HUDEP-2 (cell line): Measurements from ENCODE around the gene USP12.

ENCODE experiments used
- DNase-seq, 76 experiments: peaks; one replicate each; lab custom pipeline; 2025; ENCODE audit not compliant: unreplicated experiment in 76 of 76; lab: John Stamatoyannopoulos, UW

USP12 gene

DNA sequence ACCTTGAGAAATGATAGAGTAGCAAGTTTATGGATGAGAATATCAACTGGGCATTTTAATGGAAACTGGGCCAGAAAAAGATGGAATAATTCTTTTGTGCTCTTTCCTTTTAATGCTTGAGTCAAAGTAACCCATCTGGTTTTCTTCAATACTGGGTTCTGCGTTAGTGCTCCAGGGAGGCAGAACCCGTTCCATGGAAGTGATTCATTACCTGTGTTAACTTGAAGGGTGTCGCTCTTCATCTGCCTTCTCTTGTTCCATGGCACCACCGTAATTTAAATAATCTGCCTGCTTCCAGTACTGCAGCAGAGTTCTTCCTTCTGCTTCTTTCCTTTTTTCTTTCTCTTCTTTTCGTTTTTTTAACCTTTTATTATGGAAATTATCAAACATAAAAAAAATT is 14.7 kb upstream of the USP12 start:
- no peak for DNase-seq

DNA sequence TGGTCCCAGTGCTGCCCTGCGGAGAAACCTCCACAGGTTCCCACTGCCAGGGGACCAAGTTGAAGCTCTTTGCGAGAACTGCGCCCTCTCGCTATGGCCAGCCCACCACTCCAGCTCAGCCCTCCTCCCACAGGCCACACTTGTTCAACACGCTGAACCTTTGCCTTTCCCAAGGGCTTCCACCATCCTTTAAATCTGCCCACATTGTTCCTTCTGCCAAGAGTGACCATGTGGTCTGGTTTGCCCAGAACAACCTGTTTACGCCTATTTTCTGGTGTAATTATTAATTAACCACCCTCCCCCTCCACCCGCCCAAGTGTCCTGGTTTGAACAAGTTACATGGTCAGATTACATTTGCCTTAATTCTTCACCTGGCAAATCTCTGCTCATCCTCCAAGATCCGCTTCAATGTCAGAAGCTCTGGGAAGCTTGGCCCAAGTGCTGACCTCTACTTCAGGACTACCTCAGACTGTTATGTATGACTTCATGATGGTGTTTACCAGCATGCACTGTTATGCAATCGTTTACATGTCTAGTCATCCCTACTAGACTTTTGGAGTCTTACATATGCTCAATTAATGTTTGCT is 12.0 kb upstream of the USP12 start:
- DNase-seq, result no peak

DNA sequence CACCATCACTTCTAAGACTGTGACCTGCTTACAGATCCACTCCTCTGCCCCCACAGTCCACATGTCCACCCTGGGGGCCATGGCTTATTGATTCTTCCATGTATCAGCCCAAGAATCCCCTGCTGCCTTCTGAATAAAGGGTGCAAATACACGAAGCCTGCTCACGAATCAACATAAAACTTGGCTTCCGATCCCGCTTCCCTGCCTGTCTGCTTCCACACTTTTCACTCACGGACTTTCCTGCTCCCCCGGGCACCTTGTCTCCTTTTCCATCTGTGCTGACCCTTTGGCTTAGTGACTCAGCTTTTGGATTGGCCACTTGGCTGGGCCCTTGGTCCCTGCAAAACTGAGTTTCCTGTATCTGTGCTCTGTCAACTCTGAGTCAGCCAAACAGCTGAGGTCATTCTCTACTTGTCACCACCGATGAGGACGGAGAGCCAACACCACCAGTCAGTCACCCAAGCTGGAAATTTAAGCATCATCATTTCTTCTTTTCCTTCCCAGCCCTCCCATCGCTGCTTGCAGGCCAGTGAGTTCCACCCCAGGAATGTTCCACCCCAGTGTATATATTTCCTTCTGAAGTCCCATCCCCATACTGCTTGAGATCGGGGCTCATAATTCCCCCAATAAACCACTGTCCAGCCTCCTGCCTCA is 11.4 kb upstream of the USP12 start:
- DNase-seq, result peak in 1 of 76 experiments; percentile 18

DNA sequence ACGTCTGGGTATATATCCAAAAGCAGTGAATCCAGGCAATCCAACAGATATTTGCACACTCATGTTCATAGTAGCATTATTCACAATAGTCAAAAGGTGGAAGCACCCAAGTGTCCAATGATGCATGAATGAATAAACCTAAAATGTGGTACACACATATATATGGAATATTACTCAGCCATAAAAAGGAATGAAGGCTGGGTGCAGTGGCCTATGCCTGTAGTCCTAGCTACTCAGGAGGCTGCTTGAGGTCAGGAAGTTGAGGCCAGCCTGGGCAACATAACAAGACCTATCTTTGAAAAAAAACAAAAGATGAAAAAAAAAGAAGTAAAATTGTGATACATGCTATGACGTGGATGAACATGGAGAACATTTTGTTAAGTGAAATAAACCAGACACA is 10.4 kb upstream of the USP12 start:
- no peak for DNase-seq

DNA sequence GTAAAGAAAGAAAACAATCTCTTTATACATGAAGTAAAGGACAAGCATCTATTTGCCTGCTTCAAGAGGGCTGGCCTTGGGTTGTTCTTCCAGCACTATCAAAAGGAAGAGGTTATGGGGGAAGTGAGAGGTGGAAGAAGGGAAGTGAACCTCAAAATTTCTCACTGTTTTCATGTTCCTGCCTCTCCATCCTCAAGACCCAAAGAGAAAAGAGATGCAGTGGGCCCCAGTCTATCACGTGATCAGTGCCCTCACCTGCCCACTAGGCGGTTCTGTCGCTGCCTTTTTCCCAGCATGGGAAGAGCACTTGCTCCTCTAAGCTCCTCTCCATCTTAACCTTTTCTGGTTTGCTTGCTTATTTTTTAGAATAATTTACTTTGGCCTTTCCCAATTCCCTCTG is 6.2 kb upstream of the USP12 start:
- DNase-seq, result no peak

DNA sequence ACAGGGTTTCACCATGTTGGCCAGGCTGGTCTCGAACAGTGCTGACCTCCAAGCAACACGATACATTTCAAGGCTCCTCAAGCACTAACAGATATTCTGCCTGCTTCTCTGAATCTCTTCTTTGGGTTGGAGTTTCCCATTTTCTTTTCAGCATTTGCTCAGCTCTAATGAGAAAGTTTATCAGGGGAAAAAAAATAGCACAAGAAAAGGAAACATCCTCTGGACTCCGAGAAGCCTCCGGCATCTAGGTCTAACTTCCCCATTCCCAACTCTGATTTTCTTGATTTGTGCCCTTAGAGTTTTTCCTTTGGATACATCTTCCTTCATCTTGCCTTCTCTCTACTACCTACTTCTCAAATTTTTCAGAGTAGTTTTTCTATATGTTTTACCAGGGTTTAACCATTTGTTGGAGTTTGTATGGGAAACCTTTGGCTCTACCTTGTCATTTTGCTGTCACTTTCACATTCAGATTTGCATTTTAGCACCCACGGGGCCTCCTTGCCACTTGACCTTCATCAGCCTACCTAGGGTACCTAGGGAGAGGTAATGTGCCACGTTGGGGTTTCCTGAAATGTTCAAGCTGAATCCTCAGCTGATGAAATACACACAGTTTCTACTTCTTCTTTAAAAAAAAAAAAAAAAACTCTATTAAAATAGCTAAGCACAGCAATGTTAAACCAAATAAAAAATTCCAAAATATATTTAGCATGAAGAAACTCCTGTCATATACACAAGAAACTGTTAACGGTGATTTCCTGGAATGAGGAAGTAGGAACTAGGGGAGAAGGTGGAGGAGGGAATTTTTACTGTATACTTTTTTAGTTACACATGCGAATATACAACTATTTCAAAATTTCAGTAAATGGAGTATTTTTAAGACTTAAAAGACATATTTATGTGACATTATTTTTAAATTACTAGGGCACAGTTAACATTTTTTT is 5.1 kb upstream of the USP12 start:
- no peak for DNase-seq

DNA sequence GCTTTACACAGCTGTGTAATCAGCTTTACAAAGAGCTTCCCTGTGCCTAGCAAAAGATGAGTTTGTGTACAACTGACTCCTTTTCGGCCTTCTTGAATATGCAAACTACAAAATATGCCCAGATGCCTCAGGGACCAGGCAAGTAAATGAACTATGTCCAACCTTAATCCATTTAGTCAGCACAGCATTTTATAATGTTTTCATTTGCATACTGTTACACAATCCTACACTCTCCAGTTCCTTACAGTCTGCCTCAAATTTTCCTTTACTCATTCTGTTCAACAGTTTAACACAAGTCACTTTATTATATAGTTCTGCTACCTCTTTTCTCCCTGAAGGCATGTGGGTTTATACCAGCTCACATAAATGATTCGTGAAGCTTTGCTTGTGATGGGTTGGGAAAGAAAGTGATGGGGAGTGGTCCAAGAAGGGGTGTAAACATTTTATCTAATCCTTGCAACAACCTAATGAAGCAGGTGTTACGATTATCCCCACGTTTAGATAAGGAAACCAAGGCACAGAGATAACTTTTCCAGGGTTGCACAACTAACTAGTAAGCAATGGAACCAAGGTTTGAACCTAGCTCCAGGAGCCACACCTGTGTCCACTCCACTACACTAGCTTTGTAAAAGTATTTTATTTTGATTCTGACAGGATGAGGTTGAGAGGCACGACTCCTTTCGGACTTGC is 3.3 kb upstream of the USP12 start:
- peak in 1 of 76 experiments; percentile 10 for DNase-seq

DNA sequence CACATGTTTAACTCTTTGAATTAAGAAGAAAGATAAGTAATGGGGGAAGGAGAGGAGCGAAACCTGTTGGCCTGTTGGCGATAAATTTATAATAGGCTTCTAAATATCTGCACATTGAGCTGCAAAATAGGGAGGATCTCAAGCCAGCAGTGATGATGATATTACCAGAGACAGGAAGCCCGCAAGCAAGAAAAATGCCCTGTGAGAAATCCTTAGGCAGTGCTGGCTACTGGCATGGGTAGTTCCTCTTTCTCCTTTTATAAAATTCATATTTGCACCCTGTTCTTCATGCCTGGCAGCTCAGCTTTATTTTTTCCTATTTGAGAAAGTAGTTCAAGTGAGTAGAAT is 858 bp upstream of the USP12 start:
- peak in 43 of 76 experiments; percentile 3 to 79 (median 48) for DNase-seq

DNA sequence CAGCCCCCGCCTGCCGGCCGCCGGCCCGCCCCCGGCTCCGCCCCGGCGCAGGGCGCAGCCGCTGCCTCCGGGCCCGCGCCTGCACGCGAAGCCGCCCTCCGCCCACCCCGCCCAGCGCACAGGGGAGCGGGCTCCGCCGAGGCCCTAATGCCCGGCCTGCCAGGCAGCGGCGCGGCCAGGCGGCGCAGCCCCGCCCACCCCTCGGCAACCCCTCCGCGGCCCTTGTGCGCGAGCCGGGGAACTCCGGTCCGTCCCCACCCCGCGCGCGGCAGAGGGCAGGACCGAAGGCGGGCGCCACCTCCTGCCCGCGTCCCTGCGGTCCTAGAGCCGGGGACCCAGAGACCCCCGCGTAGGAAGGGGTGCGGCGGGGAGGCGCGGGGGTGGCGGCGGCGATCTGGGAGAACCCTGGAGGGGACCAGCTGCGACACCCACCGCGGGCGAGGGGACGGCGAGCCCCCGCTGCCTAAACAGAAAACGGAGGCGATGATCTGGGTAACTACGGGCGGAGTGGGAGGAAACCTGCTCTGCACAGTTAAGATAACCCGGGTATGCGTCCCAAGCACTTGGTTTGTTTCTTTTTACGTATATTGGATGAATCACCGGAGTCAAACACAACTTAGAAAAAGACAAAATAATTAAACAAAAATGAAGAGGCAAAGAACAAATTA is 350 bp upstream of the USP12 start:
- peak in 75 of 76 experiments; percentile 31 to 95 (median 86) for DNase-seq

DNA sequence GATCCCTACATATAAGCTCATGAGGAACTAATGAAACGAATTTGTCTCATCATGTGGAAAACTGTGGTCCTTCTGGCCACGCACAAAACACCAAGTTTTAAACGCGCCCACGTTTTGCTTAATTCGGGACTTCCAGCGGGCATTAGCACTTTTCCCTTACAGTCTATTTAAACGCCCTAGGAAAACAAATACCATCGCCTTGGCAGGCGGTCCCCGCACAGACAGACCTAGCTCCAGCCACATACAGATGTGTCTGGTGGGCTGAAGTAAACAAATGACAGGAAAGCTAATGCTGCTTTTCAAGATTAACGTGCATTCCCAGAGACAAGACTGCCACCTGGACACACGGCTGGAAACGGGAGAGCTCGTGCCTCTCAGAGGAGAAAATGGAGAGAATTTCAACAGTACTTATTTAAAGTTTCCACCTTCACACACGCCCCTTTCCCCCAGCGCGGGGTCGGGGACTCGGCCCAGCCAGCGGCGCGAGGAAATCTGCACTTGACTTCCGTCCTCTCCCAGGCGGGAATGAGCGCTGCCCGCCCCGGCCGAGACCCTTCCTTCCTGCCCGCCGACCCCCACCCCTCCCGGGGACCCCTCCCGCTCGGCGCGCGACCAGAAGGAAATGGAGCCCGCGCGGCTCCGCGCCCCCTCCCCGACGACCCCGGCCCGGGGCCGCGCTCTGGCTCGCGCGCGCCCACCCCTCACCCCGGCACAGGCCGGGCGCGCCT is 931 bp downstream of the USP12 start:
- DNase-seq, result peak in 11 of 76 experiments; percentile 4 to 31 (median 17)

DNA sequence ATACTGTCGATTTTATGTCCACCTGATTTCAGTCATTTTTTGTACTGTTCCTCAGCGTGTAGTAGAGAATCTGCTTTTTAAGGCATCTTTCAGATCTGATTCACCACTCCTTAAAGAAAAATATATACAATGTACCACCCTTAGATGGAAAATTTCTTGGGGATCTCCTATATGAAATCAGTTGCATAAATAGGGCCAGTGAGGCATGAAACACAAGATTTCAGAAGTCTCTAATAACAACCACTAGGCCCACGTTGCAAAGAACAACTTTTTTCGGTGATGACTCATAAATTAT is 1.4 kb downstream of the USP12 start:
- peak in 1 of 76 experiments; percentile 4 for DNase-seq

DNA sequence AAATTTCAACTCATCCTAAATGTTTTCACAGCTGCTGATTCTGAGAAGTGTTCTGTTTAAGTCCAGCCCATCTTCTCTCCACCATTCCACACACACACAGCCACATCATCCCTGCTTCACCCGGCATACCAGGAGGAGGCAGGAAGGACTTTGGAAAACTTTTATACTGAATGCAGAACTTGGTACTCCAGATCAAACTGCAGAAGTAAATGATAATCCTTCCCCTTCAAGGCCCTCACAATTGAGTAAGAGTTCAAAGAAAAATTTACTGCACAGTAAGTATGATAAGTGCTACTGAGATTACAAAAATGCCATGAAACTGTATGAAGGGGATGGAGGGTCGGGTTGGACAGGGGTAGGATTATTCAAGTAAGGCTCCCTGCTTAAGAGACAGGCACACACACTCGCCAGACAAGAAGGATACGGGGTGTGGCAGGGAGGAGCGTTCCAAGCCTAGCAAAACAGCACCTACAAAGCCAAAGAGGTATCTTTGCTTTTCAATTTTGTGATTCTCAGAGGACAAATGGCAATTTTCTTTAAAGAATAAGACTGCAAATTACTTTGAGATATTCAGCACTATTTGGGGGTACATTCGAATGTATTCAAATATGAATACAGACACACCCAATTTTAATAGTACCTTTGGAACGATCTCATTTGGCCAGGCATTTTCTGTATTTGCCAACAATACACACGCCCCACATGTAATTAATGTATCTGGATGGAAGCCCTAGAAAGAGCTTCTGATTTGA is 2.5 kb downstream of the USP12 start:
- DNase-seq, result no peak

DNA sequence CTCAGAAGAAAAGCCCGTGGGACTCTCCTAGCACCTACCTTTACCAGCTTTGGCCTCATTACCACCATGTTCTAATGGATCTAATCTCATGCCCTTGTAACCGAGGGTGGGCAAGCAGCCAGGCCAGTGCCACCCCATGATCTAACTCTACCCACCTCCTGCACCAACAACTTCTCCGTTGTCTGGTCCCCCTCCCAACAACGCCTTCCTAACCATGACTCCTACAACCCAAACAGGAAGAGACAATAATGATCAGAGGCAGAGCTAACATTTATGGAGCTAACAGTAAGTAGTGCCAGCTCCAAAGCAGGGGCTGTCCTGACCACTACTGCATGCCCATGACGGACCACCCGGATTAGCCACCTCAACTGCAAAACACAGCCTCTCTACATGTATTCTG is 3.5 kb downstream of the USP12 start:
- peak in 64 of 76 experiments; percentile 7 to 76 (median 48) for DNase-seq

DNA sequence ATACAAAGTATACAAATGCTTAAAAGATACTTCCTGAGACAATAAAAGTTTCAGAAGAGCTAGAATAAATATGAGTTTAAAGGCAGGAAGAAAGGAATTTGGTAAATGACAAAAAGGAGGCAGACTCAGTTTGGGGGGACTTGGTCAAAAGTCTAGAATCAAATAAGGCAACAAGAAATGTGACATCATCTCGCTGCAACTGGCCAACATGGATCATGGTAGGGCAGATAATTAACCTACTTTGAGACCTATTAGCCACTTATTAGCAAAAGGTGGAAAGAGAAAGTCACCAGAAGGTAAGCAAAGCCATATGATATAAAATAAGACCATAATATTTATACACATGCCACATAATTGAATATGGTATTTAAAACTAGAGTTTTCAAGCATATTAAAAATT is 5.3 kb downstream of the USP12 start:
- DNase-seq, result no peak

DNA sequence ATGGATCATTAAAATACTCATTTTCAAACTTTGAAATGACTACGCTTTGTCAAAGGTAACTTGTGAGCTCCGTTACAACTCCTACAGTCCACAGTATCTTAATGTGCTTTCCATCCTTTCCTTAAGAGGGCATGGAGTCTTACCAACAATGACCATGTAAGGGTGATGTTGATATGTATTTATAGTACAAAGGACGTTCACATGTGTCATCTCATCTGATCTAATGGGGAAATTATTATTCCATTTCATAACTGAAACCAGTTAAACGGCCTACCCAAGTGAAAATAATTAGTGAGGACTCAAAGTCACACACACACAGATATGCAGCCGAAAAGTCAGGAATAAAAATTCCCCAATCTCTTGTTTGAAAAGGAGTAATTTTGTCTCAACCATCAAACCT is 9.6 kb downstream of the USP12 start:
- no peak for DNase-seq

DNA sequence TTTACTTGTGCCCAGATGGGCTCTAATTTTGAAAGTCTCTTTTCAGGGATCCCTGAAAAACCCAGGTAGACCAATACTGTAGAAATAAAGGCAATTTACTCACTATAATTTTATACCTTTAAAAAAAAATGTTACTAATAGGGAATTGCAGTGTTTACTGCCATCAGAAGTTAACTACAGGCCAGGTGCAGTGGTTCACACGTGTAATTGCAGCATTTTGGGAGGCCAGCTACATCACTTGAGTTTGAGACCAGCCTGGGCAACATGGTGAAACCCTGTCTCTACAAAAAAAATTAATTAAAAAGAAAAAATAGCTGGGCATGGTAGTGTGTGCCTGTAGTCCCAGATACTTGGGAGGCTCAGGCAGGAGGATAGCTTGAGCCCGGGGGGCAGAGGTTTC is 10.2 kb downstream of the USP12 start:
- no peak for DNase-seq

DNA sequence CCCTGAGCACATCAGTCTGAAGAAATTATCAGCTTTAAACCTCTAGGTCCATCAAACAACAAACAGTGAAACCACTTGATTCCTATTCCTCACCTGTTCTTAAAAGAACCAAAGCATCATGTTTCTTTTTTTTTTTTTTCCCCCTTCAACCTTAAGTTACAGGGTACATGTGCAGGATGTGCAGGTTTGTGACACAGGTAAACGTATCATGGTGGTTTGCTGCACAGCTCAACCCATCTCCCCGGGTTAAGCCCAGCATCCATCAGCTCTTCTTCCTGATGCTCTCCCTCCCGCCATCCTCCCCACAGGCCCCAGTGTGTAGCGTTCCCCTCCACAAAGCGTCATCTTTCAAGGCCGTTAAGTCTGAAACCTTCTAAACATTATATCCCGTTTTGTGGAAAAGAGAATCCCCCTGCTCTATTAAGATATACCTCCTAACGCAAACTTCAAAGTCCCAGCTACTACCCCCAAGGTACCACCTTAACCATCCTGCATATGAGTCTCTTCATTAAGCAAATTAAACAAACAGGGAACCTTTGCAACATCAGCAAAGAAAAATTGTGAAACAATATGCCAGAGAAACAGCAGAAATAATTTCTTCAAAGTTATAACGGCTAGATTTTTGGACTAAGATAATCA is 10.8 kb downstream of the USP12 start:
- DNase-seq, result no peak

DNA sequence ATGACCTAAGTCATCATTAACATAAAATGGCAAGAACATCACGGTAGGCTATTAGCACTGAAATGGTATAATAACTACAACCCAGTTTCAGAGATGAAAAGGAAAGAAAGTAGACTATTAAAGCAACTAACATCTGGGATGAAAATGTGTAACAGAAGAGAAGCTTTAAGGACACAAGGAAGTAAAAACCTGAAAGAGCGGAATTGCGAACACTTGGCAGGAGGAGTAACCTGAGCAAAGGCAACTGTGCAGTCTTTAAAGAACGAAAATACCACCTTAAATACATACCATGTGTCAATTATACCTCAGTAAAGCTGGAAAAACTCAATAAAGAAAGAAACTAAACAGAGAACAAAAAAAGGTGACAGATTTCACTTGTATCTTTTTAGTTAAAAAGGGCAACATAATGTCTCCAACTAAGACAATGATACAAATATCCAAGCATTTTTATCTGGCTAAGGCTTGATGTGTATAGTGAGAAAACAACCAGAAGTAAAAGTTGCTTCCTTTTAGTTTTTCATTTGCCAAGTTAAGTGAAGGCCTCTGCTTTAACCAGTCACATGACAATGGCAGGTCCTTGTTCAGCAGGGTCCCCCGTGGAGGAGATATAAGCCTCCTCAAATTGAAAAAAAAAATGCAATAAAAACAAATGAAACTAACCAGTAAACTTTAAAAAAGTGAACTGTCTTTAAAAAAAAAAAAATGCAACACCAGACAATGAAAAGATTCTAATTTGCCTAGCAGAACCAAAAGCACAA is 11.6 kb downstream of the USP12 start:
- no peak for DNase-seq
